ENCODE data around the gene LMTK3. TPM values are rescaled to one million over a fixed set of nuclear protein-coding genes. Genes with fewer than 3 reads are reported as not detected.

LMTK3 gene, protein sequence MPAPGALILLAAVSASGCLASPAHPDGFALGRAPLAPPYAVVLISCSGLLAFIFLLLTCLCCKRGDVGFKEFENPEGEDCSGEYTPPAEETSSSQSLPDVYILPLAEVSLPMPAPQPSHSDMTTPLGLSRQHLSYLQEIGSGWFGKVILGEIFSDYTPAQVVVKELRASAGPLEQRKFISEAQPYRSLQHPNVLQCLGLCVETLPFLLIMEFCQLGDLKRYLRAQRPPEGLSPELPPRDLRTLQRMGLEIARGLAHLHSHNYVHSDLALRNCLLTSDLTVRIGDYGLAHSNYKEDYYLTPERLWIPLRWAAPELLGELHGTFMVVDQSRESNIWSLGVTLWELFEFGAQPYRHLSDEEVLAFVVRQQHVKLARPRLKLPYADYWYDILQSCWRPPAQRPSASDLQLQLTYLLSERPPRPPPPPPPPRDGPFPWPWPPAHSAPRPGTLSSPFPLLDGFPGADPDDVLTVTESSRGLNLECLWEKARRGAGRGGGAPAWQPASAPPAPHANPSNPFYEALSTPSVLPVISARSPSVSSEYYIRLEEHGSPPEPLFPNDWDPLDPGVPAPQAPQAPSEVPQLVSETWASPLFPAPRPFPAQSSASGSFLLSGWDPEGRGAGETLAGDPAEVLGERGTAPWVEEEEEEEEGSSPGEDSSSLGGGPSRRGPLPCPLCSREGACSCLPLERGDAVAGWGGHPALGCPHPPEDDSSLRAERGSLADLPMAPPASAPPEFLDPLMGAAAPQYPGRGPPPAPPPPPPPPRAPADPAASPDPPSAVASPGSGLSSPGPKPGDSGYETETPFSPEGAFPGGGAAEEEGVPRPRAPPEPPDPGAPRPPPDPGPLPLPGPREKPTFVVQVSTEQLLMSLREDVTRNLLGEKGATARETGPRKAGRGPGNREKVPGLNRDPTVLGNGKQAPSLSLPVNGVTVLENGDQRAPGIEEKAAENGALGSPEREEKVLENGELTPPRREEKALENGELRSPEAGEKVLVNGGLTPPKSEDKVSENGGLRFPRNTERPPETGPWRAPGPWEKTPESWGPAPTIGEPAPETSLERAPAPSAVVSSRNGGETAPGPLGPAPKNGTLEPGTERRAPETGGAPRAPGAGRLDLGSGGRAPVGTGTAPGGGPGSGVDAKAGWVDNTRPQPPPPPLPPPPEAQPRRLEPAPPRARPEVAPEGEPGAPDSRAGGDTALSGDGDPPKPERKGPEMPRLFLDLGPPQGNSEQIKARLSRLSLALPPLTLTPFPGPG (N-terminal part only)
- total RNA-seq = 0.70 TPM
- long read RNA-seq, partial matches to known transcripts = 0 of 2 reads
- long read RNA-seq, other reads (novel, unspliced or antisense) = 2 of 2 reads

DNA sequence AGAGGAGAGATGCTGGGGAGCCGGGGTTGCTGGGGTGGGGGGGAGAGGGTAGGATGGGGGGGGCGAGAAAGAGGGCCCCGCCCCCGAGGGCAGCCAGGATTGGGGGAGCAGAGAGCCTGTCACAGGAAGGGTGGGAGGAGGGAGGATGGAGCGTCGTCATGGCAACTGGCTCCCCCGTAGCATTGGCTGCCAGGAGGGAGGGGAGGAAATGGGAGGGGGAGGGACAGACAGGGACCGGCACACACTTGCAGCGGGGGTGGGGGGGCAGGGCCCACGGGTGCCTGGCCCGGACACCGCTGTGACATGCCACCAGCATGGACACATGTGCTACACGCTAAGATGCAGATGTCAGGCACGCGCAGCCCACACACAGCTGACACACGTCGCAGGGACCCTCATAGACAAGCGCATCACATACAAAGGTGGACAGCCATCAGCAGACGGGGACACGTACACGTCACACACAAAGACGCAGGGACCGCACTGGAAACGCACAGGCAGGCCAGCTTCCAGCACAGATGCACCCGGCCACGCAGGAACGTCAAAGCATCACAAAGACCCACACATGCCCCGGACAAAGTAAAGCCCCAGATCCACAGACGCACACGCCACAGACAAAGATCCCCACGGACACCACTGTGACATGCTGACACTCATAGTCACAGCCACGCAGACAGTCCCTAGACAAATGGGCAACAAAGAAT lies at the start of gene LMTK3:
TSS of gene LMTK3 (minus strand) at position 36 of the 704 bp plus-strand sequence. CDS start 259 bp downstream, outside the sequence.
- DNase-seq = no peak
- no peak for ATAC-seq (ENCODE audit: poor library complexity)
- intact Hi-C loops (cut with DNase I) = no loop called here

DNA sequence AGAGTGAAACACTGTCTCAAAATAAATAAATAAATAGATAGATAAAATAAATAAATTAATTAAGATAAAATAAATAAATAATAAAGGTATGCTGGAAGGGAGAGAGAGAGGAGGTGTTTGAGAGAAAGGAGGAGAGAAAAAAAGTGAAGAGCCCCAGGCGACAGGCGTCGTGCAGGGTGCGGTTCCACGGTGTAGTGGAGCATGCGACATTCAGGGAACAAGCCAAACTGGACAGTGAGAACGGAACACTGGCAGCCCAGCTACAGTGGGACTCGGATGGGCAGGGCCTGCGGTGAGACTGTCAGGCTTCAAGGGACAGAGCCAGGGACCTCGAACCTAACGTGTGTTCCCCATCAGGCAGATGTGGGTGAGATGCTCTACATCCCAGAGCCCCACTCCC lies 49.8 kb upstream of the LMTK3 start:
- DNase-seq (no peak), ATAC-seq (ENCODE audit: poor library complexity) (no peak)
- intact Hi-C loops (cut with DNase I) = no loop called here

DNA sequence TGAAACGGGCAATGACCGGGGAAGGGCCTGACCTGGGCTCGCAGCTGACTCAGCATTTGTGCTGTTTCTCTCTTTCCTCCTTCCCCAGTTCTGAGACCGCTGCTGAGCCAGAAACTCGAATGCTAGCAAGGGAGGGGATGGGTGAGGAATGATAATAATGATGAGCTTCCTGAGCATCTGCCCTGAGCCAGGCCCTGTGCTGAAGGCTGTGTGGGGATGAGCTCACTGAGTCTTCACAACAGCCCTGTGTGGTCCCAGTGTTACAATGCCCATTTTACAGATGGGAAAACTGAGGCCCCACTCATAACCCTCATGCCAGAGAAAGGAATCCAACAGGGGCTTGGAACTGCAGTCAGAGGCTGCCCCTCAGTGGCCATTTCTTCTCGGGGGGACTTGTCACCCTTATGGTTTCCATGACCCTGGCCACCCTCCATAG lies 48.5 kb upstream of the LMTK3 start:
- intact Hi-C loops (cut with DNase I) = no loop called here
- ATAC-seq (ENCODE audit: poor library complexity) (no peak), DNase-seq (no peak)

DNA sequence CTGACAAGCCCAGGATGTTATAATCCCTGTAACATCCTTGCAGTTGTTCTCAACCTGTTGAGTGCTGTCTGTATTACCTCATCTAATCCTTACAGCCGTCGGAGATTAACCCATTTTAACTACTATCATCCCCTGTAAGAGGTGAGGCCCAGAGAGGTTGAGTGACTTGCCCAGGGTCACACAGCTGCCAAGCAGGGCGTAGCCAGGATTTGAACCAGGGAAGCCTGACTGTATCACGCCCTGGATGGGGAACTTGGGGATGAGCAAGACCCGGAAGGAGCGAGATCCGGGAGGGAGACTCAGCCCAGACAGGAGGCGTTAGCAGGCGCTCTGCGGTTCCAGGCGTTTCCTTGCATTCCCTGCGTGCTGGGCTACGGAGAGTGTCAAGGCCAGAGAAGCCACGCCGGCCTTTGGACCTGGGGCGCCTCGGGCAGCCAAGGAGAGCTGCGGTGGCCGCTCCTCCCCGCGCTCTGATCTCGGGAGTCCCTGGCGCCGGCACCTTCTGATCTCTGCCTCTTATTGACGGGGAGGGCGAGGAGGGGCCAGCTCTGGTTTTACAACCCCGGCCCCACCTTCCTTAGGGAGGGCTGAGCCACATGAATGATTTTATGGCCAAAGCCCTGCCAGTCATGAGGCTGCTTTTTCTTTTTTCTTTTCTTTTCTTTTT lies 46.5 kb upstream of the LMTK3 start:
- DNase-seq (peak; percentile 47), ATAC-seq (ENCODE audit: poor library complexity) (peak; percentile 45)
- intact Hi-C loops (cut with DNase I) = no loop called here

DNA sequence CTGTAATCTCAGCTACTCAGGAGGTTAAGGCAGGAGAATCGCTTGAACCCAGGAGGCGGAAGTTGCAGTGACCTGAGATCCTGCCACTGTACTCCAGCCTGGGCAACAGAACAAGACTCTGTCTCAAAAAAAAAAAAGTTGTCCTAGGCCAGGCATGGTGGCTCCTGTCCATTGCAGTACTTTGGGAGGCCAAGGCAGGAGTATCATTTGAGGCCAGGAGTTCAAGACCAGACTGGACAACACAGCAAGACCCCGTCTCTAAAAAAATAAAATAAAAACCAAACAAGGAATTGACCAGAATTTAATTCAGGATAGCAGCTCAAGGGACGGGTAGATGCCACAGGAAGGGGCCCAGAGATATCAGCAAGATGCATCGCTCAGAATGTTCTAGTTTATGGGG lies 45.2 kb upstream of the LMTK3 start:
- ATAC-seq (ENCODE audit: poor library complexity) = no peak
- intact Hi-C loops (cut with DNase I) = no loop called here
- DNase-seq = no peak

DNA sequence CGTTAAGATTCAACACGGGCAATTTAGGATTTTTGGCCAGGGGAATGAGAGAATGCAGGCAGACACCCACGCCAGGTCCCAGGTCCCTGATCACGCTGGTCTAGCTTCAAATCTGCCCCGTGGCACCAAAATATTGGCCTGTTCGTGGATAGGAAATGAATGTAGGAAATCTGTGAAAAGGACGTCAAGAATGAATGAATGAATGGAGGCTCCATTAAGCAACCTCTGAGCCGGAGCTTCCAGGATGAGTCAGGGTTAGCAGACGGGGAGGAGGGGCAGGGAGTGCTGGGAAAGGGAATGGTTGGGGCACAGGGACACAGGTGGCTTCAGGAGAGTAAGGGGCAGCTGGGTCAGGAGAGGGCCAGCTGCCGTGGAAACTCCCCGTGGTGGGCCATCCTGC lies 44.5 kb upstream of the LMTK3 start:
- intact Hi-C loops (cut with DNase I) = no loop called here
- DNase-seq (no peak), ATAC-seq (ENCODE audit: poor library complexity) (no peak)

DNA sequence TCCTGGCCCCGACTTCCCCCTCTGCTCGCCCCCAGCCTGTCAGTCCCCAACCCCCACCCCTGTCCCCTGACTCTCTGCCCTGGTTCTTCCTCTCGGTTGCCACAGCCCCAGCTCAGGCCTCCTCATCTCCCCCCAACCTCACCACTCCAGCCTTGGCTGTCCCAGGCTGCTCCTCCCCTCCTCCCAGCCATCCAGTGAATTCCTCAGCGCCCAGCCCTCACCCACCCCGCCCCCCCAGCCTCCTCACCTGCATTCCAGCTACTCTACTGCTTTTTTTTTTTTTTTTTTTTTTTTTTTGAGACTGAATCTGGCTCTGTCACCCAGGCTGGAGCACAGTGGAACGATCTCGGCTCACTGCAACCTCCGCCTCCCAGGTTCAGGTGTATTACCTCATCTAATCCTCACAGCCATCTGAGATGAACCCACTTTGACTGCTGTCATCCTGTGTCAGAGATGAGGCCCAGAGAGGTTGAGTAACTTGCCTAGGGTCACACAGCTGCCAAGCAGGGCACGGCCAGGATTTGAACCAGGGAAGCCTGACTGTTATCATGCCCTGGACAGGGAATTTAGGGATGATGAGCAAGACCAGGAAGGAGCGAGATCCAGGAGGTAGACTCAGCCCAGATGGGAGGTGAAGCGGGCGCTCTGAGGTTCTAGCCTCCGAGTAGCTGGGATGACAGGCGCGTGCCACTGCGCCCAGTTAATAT lies 42.9 kb upstream of the LMTK3 start:
- intact Hi-C loops (cut with DNase I) = no loop called here
- DNase-seq (no peak), ATAC-seq (ENCODE audit: poor library complexity) (no peak)

DNA sequence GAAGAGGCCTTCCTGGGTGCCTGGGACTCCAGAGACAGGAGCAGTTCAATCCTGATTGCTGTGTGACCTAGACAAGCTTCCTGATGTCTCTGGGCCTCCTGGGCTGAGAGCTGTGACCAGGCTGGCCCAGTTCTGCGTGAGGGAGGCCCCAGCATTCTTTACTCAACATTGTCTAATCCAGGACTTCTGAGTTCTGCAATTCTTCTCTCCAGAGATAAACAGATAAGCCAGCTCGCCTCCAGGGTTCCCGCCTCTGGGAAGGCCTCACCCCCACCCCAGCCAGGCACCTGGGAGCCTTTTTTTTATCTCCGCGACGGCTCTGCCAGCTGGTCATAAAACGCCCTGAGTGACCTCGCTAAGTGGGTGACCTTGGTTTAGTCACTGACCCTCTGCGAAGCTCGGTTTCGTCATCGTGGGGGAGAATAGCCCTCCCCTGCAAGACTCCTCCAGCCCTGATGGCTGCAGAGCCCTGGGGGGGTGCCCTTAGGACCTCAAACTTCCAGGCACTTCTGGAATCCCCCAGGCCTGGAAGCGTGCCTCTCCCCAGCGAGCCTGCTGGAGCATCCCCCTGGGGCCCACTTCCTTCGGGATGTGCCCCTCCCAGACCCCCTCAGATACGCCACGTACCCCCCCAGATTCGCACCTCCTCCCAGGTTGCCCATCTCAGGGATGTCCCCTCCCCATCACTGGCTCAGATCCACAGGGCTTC lies 42.2 kb upstream of the LMTK3 start:
- no peak for DNase-seq
- no peak for ATAC-seq (ENCODE audit: poor library complexity)
- intact Hi-C loops (cut with DNase I) = no loop called here

DNA sequence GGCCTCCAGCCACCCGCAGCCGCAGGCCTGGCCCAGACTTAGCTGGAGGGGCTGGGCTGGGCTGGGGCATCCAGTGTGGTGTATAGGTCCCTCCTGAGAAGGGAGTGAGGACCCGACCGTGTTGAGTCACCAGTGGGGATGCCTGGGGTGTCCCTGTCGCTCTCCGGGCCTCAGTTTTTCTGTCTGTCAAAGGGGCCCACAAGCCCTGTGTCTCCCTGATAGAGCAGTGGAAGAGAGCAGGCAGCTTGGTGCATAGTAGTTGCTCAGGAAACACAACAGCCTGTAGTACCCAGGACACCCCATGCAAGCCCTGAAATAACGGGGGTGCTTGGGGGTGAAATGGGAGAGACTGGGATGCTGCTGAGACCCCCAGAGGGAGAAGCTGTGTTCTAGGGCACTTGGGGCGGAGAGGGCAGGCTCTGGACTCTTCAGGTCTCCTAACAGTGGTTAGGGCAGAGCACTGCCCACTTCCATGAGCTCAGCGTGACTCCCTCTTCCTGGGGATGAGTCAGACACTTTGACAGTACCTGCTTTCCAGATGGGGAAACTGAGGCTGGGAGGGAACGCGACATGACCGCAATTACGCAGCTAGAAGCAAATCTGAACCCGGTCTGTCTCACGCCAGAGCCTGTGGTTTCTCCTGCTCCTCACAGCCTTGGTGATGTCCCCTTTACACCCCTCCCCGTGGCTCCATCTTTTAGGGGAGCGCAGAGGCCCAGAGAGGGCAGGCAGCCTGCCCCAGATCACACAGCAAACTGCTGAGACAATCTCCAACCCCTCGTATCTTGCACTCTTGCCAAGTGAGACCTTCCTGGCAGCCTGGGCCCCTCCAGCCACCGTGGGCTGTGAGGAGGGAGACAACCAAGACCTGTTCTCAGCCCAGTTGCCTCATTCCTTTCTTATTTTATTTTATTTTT lies 41.0 kb upstream of the LMTK3 start:
- intact Hi-C loops (cut with DNase I) = no loop called here
- no peak for ATAC-seq (ENCODE audit: poor library complexity)
- no peak for DNase-seq

DNA sequence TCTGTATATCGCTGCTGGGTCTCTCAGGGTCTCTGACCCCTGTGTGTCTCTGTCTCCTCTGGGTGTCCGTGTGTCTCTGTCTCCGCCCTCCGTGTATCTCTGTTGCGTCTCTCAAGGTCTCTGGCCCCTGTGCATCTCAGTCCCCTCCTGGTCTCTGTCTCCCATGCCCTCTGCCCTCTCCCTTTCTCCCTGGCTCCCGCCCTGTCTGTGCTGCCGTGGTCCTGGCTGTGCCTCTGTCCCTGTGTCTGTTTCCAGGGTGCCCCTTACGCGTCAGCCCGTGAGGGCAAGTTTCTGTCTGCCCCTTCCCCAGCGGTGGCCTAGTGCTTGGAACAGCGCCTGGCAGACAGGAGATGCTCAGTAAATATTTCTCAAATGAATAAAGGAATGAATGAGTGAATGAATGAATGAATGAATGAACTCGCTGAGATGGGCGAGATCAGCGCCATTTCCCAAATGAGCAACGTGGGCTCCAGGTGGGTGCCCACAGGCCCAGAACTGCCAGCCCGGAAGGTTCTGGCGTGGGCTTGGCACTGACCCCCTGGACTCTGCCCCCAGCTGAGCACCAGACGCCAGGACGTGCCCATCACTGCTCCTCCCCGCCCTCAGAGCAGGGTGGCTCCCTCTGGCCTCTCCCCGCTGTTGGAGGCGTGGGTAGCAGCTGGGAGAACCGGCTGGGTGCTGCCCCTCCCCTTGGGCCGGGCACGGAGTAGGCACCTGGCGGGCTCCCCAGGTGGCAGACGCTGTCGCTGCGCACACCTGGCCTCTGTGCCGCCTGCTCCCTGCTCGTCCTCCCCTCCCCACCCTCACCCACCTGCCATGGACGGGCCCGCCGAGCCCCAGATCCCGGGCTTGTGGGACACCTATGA lies 40.0 kb upstream of the LMTK3 start, which contains the start of gene SULT2B1:
TSS of gene SULT2B1 (plus strand) at position 736 of the 866 bp plus-strand sequence. CDS start at position 817, 81 bp downstream.
- peak; percentile 29 for ATAC-seq (ENCODE audit: poor library complexity)
- no peak for DNase-seq
- intact Hi-C loops (cut with DNase I) = no loop called here

DNA sequence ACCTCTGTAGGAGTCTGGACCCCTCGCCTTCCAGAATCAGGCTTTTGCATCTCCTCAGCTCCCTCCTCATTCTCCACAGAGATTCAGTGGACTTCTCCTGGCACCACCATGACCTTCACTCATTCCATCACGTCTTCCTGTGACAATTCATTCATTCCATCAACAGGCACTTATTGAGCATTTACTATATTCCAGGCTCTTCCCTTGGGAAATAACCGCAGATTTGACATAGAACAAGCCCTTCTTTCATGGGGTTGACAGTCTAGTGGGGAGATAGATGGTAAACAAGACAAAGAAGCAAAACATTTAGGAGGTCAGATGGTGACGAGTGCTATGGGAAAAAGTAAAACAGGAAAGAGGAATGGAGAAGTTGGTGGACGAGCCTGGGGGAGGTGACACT lies 37.7 kb upstream of the LMTK3 start:
- intact Hi-C loops (cut with DNase I) = no loop called here
- no peak for DNase-seq
- ATAC-seq (ENCODE audit: poor library complexity) = no peak

DNA sequence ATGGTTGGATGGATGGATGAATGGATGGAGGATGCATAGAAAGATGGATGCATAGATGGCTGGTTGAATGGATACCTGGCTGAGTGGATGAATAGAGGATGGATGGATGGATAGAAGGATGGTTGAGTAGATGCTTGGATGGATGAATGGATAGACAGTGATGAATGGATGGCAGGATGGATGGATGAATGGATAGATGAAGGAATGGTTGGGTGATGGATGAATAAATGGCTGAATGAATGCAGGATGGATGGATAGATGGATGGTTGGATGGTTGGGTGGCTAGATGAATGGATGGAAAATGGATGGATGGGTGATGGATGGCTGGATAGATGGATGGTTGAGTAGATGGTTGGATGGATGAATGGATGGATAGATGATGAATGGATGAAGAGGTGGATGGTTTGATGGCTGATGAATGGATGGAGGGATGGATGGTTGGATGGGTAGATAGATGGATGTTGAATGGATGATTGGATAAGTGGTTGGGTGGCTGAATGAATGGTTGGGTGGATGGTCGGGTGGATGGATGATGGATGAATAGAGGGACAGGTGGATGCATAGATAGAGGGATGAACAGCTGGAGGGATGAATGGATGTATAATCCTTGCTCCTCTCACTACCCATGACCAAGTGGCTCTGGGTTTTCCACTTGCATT lies 36.7 kb upstream of the LMTK3 start:
- ATAC-seq (ENCODE audit: poor library complexity) = no peak
- no peak for DNase-seq
- intact Hi-C loops (cut with DNase I) = no loop called here

DNA sequence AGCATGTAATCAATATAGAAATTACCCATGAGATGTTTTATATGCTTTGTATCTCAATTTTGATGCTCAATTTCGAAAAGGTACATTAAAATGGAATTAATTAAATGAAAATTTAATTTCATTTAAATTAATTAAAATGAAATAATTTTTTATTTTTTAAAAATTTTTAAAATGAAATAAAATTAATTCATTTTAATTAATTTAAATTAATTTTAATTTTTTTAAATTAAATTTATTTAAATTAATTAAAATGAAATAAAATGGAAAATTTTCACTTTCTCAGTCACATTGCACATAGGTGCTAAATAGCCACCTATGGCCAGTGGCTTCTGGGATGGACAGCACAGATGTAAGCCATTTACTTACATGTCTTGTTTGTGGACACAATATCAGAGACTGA lies 36.1 kb upstream of the LMTK3 start:
- intact Hi-C loops (cut with DNase I) = no loop called here
- DNase-seq (no peak), ATAC-seq (ENCODE audit: poor library complexity) (no peak)
